ENCODE data around the gene GNG14.

GRCh38 chr19:12649941-12650340, 37.9 kb upstream of the GNG14 start:
- TF ChIP-seq CTCF (conservative IDR thresholded peaks at IDR 0.05) (no peak), ZFX (IDR thresholded peaks at IDR 0.05) (no peak)

All from C4-2B (cell line).